GM10266 (cell line): Measurements from ENCODE around the gene DGKZ.

ENCODE experiments used
- DNase-seq: peaks from one replicate; pipeline ENCODE4 v3.0.0; 2012; ENCODE audit errors: extremely low spot score
- TF ChIP-seq, protein P1 (sequence below): IDR thresholded peaks from 2 replicates; pipeline ENCODE4 v1.5.1; 2012; ENCODE audit warnings: mild to moderate bottlenecking, low read depth; ENCODE audit not compliant: control insufficient read depth, insufficient read depth; ENCODE audit errors: missing control alignments

DGKZ gene

GRCh38 chr11:46414466-46414796, 67.2 kb downstream of the DGKZ start:
- DNase-seq: no peak

DNA sequence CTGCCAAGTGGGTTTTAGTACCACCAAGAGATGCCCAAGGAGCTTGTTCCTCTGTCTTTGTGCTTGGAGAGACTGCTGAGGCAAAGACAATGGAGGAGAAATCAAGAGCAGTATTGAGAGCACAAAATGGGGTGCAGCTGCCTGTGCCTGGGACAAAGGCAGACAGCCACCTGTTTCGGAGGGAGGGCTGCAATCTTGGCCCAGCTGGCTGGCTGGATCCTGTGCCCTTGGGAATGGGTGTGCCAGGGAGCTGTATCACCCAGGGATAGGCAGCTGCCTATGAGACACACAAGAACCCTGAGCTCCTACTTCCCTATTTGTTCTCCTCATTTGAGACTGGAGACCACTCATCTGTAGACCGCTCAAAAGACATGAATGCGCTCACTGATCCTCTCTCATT, 67.6 kb downstream of the DGKZ start:
- DNase-seq: no peak
- TF ChIP-seq, protein P1, sequence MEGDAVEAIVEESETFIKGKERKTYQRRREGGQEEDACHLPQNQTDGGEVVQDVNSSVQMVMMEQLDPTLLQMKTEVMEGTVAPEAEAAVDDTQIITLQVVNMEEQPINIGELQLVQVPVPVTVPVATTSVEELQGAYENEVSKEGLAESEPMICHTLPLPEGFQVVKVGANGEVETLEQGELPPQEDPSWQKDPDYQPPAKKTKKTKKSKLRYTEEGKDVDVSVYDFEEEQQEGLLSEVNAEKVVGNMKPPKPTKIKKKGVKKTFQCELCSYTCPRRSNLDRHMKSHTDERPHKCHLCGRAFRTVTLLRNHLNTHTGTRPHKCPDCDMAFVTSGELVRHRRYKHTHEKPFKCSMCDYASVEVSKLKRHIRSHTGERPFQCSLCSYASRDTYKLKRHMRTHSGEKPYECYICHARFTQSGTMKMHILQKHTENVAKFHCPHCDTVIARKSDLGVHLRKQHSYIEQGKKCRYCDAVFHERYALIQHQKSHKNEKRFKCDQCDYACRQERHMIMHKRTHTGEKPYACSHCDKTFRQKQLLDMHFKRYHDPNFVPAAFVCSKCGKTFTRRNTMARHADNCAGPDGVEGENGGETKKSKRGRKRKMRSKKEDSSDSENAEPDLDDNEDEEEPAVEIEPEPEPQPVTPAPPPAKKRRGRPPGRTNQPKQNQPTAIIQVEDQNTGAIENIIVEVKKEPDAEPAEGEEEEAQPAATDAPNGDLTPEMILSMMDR: no peak

More at GRCh38 chr11:46414466-46414796, 67.2 kb downstream of the DGKZ start:
- TF ChIP-seq, protein P1: no peak

DNA sequence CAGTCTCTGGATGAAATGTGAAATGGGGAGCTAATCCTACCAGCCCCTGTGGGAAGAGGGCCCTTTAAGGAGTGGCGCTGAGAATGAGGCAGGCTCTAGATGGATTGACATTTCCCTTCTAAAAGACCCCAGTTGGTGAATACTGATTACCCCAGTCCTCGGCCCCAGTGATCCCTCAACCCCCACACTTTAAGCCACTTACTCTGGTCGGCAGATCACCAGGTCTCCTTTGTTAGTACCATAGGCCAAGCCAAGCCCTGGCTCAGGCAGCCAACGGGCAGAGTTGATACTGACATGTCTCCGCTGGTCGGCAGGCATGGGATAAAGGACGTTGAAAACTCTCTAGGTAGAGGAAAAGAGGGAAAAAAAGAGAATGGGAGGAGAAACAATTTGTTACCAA, 70.4 kb downstream of the DGKZ start:
- TF ChIP-seq, protein P1: no peak
- no peak for DNase-seq

GRCh38 chr11:46418751-46419150, 71.5 kb downstream of the DGKZ start:
- TF ChIP-seq, protein P1: no peak
- DNase-seq: no peak

DNA sequence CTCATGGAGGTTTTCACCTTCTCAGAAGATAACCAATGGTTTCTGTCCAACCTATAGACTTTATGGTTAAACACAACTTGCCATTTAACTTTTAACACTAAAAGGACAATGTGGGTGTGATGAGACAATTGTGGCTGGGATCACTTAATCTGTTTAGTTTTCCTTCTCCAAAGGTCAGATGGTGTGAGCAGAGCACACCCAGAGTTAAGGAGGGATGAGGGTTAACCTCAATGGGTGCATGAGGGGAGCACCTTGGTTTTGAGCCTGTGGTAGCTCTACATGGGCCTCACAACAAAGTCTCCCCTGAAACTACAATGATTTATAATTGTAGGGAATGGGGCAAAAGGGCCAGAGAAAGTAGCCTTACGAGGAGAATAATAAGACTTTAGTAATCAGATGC, 73.2 kb downstream of the DGKZ start:
- TF ChIP-seq, protein P1: no peak
- DNase-seq: no peak

GRCh38 chr11:46421257-46421880, 74.1 kb downstream of the DGKZ start:
- TF ChIP-seq, protein P1: no peak
- no peak for DNase-seq

GRCh38 chr11:46422588-46422987, 75.3 kb downstream of the DGKZ start:
- DNase-seq: no peak
- TF ChIP-seq, protein P1: no peak
